GM19351 (cell line): Measurements from ENCODE around the gene MAML2.
"Not testable (repeated sequence)": the region's sequence is repeated elsewhere in the genome, so short reads cannot be mapped to it uniquely, and the experiment has no call there.

Experiments
- ATAC-seq: cut with Tn5 transposase; IDR thresholded peaks from one replicate; pipeline ENCODE4 v1.9.1; 2021; ENCODE audit warnings: mild to moderate bottlenecking, moderate library complexity; ENCODE audit not compliant: unreplicated experiment

Gene MAML2

DNA sequence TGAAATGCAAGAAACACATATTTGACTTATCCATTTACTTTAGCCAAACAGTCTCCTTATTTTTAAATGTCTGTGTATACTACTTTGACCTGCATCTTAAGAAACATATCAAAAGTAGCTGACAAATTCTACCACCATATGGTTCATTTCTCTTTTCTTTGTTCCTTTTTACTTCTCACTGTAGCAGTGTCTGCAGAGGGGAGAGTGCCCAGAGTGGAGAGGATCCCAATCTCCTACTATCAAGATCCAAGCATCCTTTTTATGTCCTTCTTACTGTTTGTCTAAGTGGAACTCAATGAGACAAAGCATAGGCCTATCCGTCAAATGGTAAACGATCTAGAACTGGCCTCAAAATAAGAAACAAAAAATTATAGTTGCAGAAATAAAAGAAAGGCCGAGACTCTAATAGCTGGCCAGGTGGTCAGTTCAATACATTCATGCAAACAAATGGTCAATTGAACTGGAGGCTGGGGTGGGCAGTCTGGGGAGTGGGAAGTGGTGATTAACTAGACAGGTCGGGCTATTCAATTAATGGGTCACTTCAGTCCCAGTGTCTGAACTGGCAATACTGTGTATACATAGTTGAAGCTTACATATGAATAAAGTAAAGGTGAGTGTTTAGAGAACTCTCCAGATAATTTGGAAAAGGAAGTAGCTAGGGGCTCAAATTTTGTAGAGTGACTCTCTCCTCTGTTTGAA, 149.1 kb downstream of the MAML2 start:
- ATAC-seq: no peak

GRCh38 chr11:96191752-96192151, 151.2 kb downstream of the MAML2 start:
- no peak for ATAC-seq

GRCh38 chr11:96189351-96189750, 153.6 kb downstream of the MAML2 start:
- ATAC-seq: peak; percentile 33

GRCh38 chr11:96188243-96189006, 154.6 kb downstream of the MAML2 start:
- ATAC-seq: peak; percentile 55

DNA sequence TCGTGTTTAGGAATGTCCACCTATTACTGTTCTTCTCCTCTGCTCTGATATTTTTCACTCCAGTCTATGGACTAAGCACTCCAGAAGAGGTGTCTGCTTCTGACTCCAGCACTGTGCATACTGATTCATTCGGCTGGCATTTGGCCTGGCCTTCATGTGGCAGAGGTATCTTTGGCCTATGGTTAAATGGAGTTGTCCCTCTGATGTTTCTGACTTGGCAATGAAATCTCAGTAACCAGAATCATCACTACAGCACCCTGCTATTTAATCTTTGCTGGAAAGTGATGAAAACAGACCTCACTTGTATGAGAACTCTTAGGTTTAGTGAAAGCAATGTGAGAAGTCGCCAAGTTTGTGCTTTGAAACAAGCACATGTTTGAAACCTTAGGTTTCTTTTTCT, 155.2 kb downstream of the MAML2 start:
- no peak for ATAC-seq

- ATAC-seq: no peak
These were observed 156.2 kb downstream of the MAML2 start for GRCh38 chr11:96186806-96187205.

GRCh38 chr11:96185220-96185768, 157.7 kb downstream of the MAML2 start:
- peak; percentile 64 for ATAC-seq

GRCh38 chr11:96180937-96181336, 162.1 kb downstream of the MAML2 start:
- ATAC-seq: not testable (repeated sequence)

DNA sequence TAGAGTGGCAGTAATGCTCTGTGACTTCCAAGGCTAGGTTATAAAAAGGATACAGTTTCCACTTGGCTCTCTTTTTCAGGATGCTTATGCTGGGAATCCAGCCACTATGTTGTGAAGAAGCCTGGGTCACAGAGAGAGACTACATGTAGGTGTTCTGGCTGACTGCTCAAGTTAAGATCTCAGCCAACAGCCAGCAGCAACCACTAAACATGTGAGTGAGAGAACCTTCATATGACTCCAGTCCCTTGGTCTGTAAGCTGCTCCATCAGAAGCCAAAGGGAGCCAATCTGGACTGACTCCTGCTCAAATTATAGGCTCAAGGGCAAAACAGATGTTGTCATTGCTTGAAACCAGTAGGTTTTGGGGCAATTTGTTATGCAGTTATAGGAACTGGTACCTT, 162.7 kb downstream of the MAML2 start:
- peak; percentile 35 for ATAC-seq

GRCh38 chr11:96179905-96180304, 163.1 kb downstream of the MAML2 start:
- ATAC-seq: peak; percentile 69

- ATAC-seq: no peak
These were observed 164.1 kb downstream of the MAML2 start for GRCh38 chr11:96178887-96179279.

DNA sequence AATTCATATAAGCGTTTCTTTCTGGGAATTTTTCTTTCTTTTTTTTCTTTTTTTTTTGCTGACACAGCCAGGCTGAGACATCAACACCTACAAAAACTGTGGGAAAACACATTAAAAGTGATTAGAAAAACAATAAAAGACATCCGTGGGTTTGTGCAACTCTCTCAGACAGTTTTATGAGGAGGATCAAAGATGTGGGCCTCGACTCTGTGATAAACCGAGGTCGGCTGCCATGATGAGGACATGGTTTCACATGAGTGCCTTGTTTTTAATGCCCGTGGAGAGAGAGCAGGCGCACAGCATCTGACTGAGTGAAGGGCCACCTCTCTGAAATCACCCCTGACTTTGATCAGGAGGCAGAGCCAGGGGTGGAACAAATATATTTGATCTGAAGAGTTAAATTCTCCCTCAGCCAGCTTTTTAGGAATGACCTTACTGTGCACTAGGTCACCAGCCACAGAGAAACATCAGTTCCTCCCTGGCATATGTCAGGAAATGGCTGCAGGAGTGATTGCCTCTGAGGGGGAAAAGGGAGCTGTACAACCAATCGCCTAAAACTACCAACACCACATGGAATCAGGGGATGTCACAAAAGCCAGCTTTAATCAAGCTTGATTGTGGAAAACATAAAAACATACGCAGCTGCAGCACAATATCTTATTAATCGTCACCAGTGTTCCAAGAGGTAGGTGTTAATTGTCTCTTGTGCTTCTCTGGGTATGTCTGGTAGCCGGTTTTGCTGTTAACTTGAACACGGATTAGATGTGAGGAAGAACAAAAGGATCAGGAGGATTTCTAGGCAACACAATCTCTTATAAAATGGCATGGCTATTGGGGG, 164.7 kb downstream of the MAML2 start:
- ATAC-seq: no peak

DNA sequence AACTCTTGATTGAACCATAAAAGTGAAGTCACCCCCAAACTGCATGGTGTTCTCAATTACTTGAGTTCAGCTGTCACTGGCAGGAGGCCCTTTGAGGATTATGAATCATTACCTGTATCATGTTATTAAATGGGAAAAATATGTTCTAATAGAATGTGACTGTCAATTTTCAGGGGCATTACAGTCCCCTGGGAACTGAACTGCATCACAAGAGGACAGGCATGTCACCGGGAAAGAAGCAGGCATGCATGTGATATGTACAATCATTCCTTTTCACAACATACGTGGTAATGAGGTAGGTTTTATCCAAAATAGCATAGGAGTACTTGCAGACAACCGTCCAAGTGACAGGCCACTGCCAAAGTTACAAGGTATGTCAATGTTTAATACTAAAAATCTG, 165.8 kb downstream of the MAML2 start:
- no peak for ATAC-seq

DNA sequence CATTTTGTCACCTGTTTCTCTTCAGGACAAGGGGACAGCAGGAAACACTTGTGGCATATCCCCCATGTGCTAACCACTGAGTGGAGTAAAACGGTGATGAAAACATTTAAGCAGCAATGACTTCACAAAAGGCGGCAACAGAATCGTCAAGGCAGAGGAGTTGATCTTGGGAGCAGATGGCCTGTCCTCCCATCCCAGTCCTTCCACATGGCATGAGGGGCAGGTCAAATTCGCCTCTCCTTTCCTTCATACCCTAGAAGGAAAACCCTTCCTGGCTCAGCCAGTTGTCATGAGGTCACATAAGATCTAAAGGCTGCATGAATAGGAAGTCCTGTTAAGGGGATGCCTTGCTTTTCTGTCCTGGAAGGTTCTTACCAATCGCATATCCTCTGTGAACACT, 169.1 kb downstream of the MAML2 start:
- ATAC-seq: no peak

DNA sequence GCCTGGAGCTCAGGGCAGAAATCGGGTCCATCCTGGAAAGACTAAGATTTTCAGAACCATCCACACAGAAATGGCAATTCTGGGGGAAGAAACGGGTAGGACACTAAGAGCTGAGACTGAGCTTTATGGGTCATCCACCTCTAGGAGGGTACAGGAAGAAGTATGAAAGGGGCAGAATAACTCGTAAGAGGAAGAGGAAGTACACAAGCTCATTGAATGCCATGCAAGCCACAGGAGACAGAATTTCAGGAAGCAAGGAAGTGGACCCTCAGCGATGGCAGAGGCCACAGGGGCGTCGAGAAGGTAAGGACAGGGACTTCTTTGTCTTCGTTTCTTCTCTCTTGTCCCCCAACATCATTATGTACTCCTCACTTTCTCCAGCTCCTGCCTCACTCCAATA, 169.6 kb downstream of the MAML2 start:
- no peak for ATAC-seq

GRCh38 chr11:96172604-96173003, 170.4 kb downstream of the MAML2 start:
- ATAC-seq: no peak

DNA sequence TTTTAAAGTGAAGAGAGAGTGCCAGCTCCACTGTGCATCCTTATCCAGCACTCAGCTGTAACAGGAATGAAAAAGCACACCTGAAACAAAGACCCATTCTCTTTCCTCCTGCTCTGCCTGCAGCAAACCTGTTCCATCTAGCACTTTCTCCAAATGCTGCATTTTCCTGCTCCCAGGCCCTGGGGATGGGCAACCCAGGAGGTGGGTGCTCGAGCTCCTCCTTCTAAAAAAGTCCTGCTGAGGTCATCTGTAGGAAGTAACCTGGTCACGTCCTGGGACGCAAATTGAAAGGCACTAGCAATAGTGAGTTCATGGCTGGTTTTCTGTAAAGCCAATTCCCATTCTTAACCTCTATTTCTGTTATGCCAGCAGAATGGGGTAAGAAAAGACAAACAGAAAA, 173.7 kb downstream of the MAML2 start:
- no peak for ATAC-seq

DNA sequence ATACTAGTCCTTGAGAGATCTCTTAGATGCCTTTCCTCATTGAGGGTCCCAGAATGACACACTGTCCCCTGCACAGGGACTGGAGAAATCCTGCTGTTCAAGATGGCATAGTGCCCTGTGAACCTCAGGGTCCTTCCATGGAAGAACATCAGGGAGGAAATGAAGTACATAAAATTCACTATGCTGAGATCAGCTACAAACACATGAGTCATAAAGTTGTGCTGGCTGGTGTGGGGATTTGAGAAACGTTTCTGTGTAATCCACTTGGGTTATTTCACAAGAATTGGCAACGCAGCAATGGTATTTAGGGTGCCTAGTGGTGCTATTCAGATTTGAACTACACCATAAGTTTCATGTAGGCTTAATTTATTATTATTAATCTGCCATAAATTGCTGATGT, 174.4 kb downstream of the MAML2 start:
- ATAC-seq: no peak

GRCh38 chr11:96167787-96168186, 175.2 kb downstream of the MAML2 start:
- no peak for ATAC-seq

DNA sequence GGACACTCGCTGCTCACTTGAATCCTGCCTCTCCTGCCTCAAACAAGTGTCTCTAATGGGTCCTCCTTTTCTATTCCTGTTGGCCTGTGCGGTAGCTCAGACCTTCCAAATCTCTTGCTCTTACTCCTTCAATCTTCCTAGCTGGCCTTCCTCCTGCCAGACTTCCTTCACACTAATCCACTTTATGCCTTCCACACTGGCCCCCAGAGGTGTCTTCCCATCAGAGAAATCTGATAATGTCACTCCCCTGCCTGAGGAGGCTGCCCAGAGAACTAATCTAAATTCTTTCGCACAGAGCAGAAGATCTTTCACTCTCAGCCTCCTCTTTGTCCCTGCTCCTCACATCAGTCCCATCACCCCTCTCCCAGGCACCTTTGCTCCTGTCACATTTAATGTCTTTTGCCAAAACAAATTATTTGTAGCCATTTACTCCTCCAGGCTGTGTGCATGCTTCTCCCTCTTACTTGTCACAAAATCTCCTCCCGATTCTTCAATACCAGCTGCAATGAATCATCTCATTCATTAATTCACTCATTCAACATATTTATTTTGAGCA, 175.7 kb downstream of the MAML2 start:
- no peak for ATAC-seq
